Glutamatergic neuron (in vitro differentiated cells): ENCODE results near the gene ZNF497. TPM values are rescaled to one million over a fixed set of nuclear protein-coding genes. Genes with fewer than 3 reads are reported as not detected.

Experiments used
- DNase-seq: peaks from one replicate; pipeline ENCODE4 v3.0.0; 2022
- H3K27ac Mint-ChIP-seq: one replicate; pipeline ENCODE4 v1.8.0; 2020; ENCODE audit warnings: mild to moderate bottlenecking, mixed read lengths, inconsistent platforms; ENCODE audit not compliant: unreplicated experiment
- H3K27me3 Mint-ChIP-seq: one replicate; pipeline ENCODE4 v1.8.0; 2020; ENCODE audit warnings: mild to moderate bottlenecking, moderate library complexity, mixed read lengths, inconsistent platforms; ENCODE audit not compliant: unreplicated experiment
- H3K36me3 Mint-ChIP-seq: one replicate; pipeline ENCODE4 v1.8.0; 2020; ENCODE audit warnings: mild to moderate bottlenecking, mixed read lengths, inconsistent platforms; ENCODE audit not compliant: unreplicated experiment
- H3K4me1 Mint-ChIP-seq: one replicate; pipeline ENCODE4 v1.8.0; 2020; ENCODE audit warnings: mild to moderate bottlenecking, low read depth, mixed read lengths, inconsistent platforms; ENCODE audit not compliant: unreplicated experiment
- H3K4me3 Mint-ChIP-seq: one replicate; pipeline ENCODE4 v1.8.0; 2020; ENCODE audit warnings: mild to moderate bottlenecking, mixed read lengths, inconsistent platforms; ENCODE audit not compliant: unreplicated experiment
- H3K9me3 Mint-ChIP-seq: one replicate; pipeline ENCODE4 v1.8.0; 2020; ENCODE audit warnings: mild to moderate bottlenecking, moderate library complexity, mixed read lengths, inconsistent platforms; ENCODE audit not compliant: unreplicated experiment
- CTCF ChIP-seq: fragments of 200-600 bp; sonication (generic); IDR thresholded peaks from one replicate; pipeline ENCODE4 v1.5.0; 2021; ENCODE audit not compliant: partially characterized antibody, unreplicated experiment
- total RNA-seq: library from RNA; stranded (reverse); fragmentation: NEBNext Ultra II Directional; extraction: Animal tissue kit (Norgen Biotek cat#: 25700); gene quantifications from one replicate; pipeline ENCODE4 v1.2.1, GENCODE V29; 2021; ENCODE audit not compliant: unreplicated experiment

The ZNF497 gene
- total RNA-seq, 1 donor from 2014 or later: 3.5 TPM

DNA sequence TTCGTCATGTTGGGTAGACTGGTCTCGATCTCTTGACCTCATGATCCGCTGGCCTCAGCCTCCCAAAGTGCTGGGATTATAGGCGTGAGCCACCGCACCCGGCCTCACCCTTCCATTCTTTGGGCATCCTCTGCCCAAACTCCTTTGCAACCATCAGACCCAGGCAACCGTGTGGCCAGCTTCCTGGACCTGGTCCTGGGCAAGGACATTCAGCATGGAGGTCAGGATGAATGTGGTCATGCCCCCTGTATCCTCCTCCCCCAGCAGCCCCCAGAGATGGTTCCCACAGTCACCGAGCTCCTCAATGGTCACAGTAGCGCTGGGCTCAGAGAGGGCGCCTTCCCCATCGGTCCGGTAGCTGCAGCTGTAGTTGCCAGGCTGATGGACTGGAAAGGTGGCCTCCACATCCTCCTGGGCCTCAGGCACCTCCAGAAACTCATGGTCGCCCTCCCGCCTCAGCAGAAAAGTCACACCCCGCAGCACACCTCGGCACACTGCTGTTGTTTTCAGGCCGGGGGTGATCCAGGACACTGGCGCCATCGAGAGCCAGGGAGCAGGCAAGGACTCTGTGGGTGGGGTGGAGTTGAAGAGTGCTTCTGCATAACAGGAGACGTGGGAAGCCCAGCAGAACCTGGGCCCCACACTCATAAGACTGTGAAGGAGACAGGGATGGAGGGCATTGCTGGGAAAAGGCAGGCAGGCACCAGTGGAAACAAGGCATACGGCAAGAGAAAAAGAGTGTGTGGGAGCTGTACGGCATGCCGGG, 10.4 kb downstream of the ZNF497 start:
- Mint-ChIP-seq H3K4me3 (peak overlapping the region; percentile 49), H3K27ac (no peak overlapping the region), H3K36me3 (peaks cover 5% of the 10 kb centered on the region), H3K9me3 (peaks cover 15% of the 10 kb centered on the region), H3K4me1 (peaks cover 3% of the 10 kb centered on the region), H3K27me3 (peaks cover 6% of the 10 kb centered on the region)
- TF ChIP-seq CTCF: no peak
- no peak for DNase-seq

- no peak for TF ChIP-seq CTCF
- peaks cover 6% of the 10 kb centered on the region for H3K27me3 Mint-ChIP-seq
Measured at GRCh38 chr19:58351558-58351878, 11.0 kb downstream of the ZNF497 start.

DNA sequence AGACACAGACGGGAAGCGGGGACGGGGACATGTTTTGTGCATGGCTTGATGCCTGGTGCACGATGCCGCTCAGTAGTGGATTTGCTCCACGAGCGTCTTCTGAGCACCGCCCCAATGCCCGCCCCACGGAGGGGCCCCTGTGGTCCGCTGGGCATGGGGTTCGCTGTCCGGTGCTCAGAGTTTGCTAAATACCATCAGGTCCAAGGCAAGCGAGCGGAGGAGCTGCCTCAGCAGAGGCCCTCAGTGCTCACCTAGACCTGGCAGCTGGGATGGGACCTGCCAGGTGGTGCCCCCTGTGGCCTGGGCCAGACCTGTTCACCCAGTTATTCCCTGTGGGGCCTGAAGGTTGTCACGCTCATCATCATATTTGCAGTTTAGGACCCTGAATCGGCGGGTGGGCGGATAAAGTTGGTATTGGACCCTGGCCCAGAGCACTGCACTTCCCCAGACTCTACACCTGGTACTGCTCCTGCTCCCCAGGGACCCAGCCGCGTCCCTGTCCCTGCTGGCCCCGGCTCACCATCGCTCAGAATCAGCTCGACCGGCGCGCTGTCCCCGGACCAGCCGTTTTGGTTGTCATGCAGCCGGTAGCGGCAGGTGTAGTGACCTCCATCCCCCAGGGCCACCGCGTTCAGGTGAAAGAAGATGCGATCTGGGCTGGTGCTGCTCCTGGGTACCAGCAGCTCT, 11.5 kb downstream of the ZNF497 start:
- Mint-ChIP-seq H3K9me3 (peaks cover 19% of the 10 kb centered on the region), H3K4me1 (peaks cover 3% of the 10 kb centered on the region), H3K27ac (no peak overlapping the region), H3K4me3 (no peak overlapping the region), H3K36me3 (peaks cover 5% of the 10 kb centered on the region), H3K27me3 (peaks cover 6% of the 10 kb centered on the region)
- DNase-seq: no peak
- TF ChIP-seq CTCF: no peak

More at GRCh38 chr19:58351558-58351878, 11.0 kb downstream of the ZNF497 start:
- DNase-seq: no peak
- peaks cover 19% of the 10 kb centered on the region for H3K9me3 Mint-ChIP-seq
- H3K4me3 Mint-ChIP-seq: no peak overlapping the region
- peaks cover 3% of the 10 kb centered on the region for H3K4me1 Mint-ChIP-seq
- H3K36me3 Mint-ChIP-seq: peaks cover 5% of the 10 kb centered on the region
- H3K27ac Mint-ChIP-seq: no peak overlapping the region

DNA sequence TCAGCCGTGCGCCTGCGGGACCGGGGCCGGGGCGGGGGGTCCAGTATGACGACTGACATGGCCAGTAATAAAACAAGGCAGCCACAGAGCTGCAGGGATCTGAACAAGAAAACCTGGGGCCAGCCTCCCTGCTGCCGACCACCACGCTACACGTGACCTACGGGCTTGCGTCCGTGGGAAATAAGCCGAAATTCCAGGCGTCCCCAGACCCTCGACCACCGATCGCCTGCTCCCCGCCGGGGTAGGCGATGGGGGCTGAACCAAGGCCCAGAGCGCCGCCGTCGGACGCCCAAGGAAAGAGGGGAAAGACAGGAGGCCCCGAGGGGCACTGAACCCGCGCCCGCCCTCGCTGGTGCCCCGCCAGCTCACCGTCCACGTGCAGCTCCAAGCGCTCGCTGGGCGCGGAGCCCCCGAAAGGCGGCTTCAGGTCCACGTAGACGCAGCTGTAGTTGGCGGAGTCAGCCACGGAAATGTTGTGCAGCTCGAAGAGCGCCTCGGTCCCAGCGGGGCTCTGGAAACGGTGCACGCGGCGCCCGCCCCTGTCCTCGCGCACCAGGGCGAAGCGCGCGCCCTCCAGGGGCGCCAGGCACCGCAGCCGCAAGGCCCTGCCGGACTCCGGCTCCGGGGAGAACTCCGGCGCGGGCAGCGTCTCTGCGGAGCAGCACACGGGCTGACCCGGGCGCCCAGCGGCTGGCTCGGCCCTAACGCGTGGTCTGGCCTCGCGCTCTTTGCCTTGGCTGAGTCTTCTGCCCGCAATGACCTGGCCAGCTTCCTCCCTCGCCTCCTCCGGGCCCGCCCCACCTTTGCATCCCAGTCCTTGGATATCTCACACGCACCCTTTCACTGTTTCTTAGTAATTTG, 12.3 kb downstream of the ZNF497 start:
- H3K36me3 Mint-ChIP-seq: peaks cover 10% of the 10 kb centered on the region
- H3K4me1 Mint-ChIP-seq: peaks cover 7% of the 10 kb centered on the region
- DNase-seq: no peak
- no peak for TF ChIP-seq CTCF
- peaks cover 14% of the 10 kb centered on the region for H3K9me3 Mint-ChIP-seq
- H3K4me3 Mint-ChIP-seq: no peak overlapping the region
- no peak overlapping the region for H3K27ac Mint-ChIP-seq
- peaks cover 9% of the 10 kb centered on the region for H3K27me3 Mint-ChIP-seq
